Amniotic stem cell (primary cell): ENCODE results near the gene GDPD4.

Experiments used
- DNase-seq: peaks from one replicate; lab custom pipeline; 2025; lab: John Stamatoyannopoulos, UW

Gene GDPD4

DNA sequence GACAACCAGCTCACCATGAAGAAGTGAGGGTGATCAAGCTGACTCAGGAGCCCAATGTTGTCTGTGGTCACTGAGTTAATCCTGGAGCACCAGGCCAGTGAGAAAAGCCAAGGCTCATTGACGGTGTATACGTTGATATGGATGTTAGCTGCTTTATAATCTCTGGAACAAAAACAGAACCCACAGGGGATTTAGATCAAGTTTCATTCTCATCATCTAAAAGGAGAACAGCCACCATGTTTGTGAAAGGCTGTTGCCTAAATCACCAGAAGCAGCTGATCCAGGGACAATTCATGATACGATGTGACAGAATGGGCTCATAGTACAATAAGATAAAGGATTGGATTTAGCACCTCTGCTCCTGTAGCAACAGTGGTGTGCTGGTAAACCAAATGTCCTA is 68.5 kb downstream of the GDPD4 start:
- DNase-seq: no peak

DNA sequence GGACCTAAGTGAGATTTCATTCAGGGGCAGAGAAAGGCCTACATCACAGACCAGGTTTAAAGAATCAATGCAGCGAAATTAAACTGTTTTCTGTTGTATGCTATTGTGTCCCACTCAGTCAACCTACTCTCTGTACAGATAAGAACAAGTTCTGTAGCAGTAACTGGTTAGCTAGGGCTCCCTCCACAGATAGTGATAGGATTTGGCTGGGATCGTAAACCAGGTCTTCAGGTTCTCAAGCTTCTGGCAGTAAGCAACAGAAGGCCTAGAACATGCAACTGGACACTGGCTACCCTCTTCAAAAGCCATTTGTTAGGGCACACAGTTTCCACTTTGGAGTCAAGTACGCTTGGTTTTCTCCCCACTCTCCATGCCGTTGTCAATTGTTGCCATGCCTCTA is 69.2 kb downstream of the GDPD4 start:
- no peak for DNase-seq

DNA sequence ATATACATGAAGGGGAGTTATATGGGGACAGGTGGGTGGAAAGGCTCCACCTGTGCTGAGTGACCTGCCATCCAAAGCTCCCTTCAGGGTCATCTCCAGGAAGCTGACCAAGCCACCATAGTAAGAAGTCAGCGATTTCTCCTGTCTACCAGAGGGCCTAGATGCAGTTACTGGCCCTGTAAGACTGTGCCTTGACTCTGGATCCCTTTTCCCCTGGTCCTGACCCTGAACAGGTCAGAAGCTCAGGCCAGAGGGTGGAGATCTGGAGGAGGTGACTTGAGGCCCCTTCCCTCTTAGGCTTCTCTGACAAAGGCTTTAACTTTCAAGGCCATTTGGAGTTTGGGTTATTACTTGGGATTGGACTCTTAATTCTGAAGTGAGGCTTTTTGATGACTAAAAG is 69.7 kb downstream of the GDPD4 start:
- no peak for DNase-seq

DNA sequence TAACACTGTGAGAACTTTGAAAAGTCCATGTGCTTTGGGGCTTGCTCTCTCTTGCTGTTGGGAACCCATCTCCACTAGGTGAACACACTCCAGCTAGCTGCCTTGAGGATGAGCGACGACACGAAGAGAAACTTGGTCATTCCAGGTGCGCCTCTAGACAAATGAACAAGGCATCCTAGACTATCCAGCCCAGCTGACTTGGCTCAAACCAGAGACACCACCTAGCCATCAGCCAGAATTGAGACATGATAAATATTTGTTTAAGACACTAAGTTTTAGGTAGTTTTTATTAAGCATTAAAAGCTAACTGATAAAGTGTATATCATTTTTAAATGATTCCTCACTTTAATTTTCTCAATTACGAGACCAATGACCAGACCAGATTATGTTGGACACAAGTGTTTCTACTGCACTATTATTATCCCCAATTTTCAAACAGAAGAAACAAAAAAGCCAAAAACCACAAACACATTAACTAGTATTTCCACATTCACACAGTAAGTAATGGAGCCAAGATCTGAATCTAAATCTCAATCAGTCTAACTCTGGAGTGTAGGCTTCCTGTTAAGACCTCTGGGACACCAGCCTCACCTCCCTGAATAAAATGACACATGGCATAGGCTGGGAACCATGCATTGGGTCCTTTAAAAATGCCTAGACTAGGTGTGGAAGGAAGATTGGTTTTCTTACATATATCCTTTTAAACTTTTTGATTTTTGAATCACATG is 70.4 kb downstream of the GDPD4 start:
- no peak for DNase-seq

DNA sequence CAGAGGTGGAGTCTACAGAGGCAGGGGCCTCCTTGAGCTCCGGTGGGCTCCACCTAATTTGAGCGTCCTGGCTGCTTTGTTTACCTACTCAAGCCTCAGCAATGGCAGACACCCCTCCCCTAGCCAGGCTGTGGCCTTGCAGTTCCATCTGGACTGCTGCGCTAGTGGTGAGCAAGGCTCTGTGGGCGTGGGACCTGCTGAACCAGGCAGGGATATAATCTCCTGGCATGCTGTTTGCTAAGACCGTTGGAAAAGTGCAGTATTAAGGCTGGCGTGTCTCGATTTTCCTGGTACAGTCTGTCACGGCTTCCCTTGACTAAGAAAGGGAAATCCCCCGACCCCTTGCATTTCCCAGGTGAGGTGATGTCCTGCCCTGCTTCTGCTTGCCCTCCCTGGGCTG is 77.7 kb downstream of the GDPD4 start:
- DNase-seq: no peak

DNA sequence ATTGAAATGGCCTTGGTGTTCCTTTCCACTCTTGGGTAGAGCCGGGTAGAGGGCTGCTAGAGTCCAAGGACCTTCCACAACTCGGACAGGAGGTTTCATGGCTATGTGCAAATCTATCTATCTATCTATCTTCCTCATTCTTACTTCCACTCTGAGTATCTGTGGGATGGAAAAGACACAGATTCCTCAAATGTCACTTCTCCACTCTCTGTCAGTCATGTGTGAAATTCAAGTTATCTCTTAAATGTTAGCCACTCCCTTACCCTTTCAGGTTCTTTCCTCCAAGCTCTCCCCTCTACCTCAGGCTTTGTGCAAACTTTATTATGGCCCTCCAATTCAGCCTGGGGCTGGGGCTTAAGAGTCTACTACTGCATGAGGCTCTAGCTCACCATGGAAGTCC is 84.3 kb downstream of the GDPD4 start:
- no peak for DNase-seq

DNA sequence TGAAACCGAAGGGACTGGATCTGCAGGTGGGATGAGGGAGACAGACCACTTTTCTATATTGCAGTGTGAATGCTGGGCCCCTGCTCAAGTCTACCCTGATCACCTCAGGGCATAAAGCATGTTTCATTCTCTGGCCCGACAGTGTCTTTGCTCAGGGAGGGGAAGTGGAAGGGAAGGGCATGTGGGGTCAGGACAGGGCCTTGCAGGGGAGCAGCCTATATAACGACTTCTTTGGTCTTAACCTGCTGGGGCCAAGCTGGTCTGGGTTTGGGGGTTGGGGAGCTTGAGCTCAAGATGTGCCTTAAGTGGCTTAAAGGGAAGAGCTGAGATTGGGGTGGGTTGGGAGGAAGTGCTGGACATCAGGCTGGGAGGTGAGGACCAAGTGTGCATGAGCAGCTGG is 86.4 kb downstream of the GDPD4 start:
- DNase-seq: no peak

DNA sequence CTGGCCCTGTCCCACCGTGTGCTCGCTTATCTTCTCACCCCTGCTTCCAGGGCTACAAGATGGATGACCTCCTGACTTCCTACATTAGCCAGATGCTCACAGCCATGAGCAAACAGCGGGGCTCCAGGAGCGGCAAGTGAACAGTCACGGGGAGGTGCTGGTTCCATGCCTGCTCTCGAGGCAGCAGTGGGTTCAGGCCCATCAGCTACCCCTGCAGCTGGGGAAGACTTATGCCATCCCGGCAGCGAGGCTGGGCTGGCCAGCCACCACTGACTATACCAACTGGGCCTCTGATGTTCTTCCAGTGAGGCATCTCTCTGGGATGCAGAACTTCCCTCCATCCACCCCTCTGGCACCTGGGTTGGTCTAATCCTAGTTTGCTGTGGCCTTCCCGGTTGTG is 86.9 kb downstream of the GDPD4 start:
- DNase-seq: no peak

DNA sequence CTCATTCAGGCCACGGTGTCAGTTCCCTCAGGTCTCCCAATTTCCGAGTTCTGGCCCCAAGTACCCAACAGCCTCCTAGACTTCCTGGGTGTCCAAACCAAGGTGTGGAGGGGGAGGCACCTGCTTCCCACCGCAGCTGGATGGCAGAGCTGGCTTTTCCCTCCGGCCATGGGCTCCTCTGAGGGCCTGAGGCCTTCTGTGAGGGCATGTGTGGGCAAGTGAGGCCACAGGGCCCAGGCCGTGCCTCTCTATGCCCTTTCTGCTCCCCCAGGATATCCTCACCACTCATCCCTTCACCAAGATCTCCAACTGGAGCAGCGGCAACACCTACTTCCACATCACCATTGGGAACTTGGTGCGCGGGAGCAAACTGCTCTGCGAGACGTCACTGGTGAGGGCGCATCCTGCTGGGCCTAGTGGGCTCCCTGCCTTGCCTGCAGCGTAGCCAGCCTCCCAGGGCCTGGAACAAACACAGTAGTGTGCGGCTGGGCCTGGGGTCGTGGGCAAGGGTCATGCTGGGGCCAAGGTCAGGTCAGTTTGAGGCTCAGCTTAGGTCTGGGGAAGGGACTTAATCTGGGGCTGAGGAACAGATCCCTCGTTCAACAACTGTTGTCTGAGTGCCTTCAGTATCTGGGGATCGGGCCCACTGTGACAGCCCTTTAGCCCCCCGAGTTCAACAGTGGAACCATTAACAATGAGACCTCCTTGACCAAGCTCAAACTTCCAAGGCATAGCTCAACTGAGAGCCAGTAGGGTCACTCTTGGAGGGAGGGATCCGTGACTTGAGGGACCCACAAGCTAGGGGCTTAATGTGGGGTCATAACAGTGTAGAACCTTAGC is 87.7 kb downstream of the GDPD4 start:
- DNase-seq: no peak

DNA sequence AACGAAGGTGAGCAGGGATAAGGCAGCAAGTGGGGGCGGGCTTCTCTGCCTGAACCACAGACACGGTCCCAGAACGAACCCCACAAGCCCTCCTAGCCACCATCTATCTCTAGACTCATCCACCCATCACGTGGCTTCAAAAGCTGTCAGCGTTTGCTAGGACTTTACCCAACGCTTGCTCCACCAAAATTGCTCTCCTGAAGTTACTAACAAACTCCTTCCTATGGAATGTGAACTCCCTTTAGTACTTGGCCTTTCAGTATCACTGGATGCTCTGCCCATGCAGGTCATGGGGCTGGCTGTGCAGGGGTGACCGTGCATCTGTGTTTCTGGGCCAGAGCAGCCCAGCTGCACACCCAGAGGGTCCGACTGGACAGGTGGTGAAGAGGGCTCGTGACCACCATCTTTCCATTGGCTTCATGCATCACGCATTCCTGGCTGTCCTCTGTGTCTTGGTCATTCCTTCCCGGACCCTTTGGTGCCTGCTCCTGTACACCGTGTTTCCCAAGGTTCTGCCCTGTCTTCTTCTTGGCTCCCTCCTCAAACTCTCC is 88.4 kb downstream of the GDPD4 start:
- no peak for DNase-seq

DNA sequence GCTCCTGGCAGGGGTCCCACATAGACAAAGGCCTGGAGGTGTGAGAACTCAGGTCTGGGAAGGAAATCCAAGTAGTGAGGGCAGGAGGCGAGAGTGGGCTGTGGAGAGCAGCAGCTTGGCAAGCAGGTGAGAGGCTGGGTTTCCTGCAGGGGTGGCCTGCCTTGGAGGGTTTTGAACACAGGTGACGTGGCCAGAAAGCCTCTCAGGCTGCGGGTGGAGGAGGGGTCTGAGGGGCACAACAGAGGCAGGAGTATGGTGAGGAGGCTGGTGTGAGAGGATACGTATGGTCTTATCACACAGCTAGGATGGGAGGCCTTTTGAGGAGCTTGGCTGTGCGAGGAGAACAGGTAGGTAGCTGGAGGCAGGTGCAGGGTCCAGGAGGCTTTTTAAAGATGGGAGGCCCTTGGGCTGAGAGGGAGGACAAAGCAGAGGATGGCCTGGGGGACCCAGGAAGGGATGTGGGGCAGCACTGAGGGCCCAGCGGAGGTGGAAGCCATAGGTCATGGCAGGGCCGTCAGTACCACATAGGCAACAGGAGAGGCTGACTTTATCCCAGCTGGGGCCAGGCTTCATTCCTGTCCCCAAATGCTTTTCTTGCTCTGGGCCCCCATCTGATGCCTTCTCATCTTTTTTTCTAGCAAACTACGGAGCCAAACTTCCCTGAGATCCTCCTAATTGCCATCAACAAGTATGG is 89.0 kb downstream of the GDPD4 start:
- DNase-seq: no peak

DNA sequence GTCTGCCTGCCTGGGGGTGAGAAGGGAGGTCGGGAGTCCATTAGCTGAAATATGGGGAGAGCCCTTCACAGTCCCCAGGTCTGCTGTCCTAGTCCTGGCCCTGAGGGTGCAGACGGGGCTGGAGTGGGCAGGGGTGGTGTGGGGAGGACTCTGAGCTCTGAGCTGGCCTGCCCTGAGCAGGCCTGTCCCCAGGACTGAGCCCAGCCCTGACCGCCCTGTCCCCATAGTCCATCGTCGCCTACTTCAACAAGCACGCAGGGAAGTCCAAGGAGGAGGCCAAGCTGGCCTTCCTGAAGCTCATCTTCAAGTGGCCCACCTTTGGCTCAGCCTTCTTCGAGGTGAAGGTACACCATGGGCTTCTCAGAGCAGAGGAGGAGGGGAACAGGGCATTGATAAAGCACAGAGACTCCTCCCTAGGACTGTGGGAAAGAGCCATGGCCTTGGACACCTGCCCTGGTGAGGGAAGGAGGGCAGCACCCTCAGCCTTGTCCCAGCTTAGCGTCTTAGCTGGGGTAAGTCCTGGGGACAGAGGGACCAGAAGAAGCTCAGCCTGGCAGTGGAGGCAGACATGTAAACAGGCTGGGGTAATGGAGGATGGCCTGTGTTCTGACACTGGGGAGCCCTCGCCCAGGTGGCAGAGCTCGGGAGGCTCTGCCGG is 89.8 kb downstream of the GDPD4 start:
- DNase-seq: no peak

DNA sequence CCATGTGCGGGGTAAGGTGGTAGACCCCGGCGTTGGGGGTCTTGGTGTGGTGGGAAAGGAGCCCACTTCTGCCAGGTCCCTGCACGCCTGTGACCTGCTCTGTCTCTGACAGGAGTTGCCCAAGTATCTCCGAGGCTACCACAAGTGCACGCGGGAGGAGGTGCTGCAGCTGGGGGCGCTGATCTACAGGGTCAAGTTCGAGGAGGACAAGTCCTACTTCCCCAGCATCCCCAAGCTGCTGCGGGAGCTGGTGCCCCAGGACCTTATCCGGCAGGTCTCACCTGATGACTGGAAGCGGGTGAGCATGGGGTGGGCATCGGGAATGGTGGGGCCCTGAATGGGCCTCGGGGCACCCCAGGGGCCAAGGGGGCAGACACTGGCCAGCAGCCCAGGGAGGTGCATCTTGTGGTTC is 90.4 kb downstream of the GDPD4 start:
- no peak for DNase-seq

DNA sequence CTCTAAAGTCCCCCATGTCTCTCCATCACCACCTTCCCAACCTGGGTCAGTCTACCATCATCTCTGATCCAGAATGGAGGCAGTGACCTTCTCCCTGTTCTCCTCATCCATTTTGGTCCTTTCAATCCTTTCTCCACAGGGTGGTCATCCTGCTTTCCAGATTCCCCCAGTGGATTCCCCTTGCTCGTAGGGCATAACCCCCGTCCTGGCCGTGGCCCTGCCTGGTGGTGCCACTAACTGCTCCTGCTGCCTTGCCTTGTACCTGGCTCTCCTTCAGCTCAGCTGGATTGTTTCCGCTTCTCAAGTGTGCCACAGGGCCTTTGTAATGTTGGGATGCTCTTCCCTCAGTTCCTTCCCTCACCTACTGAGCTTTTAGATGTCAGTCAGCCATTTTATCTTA is 91.8 kb downstream of the GDPD4 start:
- DNase-seq: no peak

DNA sequence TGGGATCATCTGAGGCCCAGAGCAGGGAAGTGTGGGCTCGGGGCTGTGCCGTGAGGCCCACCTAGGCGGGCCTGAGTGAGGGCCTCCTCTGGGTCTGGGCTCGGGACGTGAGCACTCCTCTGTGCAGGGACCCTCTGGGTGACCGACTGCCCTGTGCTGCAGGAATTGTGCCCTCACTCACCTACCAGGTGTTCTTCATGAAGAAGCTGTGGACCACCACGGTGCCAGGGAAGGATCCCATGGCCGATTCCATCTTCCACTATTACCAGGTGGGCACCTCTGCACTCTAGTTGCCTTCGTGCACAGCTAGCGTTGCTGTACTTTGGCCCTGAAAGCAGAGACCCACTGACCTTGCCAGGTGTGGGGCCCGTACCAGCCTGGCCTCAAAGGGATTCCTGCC is 93.0 kb downstream of the GDPD4 start:
- no peak for DNase-seq

DNA sequence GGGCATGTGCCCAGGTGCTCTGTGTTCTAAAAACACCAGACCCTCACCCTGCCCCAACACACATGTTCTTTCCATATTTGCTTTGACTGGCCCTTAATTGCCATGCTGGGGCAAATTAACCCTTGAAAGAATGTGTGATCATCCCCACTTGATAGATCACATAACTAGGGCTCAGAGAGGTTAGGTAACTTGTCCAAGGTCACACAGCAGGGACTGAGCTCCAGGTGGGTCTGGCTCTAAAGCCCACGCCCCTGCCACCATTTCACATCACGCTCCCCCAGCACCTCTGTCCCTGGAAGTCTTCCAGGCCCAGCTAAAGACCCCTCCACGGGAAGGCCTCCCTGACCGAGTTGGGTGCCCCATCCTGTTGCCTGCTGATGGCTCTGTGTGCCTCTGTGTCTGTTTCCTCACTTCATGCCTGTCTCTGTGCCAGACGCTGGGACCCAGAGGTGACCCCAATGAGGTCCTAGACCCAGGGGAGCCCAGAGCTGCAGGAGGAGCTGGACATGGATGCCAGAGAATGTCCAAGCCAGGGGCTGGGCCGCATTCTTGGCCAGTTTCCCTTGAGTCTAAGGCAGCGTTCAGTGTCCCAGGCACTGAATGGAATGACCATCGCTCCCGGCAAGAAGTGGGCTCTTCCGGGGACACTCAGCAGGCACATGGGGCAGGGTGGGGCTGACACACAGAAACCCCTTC is 93.7 kb downstream of the GDPD4 start:
- no peak for DNase-seq

DNA sequence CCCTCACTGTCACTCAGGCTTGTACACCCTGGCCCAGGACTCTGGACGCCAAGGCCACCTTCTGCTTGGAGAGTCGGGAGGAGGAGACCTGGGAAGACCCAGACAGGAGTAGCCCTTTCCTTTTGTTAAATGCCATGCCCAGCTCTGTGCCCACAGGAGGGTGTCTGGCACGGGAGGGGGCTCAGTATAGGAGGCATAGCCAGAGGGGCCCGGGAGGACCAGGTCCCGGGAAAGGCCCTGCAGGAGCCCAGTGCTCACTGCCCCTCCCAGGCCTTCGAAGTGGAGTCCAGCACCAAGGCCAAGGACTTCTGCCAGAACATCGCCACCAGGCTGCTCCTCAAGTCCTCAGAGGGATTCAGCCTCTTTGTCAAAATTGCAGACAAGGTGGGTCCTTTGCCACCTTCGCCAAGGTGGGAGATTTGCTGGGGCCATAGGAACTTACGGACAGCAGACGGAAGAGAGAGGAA is 94.4 kb downstream of the GDPD4 start:
- no peak for DNase-seq

DNA sequence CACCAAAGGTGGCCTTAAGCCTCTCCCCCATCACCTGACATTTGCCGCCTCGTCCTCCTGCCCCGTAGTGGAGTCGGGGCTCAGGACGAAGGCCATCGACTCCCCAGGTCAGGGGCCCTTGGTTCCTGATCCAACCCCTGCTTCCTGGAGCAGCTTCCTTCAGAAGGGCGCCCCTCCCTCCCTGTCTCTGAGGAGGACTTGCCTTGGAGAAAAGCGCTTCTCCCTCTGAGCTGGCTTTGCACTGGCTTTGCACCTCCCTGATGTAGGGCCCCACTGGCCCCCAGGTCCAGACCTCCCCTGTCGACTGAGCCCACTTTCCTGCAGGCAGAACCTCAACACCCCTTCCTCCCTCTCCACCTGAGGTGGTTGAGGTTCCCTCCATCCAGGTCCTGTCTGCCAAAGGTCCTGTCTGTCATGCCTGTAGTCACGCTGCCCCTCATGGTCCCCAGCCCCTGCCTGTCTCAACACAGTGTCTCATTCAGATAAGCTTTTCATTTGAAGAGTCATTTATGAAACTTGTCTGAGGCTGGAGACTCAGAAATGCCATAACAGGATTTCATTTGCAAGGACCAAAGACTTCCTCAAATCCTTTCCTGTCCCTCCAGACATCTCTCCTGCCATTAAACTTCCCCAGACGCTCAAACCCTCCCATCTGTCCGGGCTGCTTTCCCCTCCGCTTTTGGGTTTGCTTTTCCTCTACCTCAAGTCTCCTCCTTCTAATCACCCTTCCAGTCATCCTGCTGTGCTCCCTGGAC is 95.0 kb downstream of the GDPD4 start:
- no peak for DNase-seq

DNA sequence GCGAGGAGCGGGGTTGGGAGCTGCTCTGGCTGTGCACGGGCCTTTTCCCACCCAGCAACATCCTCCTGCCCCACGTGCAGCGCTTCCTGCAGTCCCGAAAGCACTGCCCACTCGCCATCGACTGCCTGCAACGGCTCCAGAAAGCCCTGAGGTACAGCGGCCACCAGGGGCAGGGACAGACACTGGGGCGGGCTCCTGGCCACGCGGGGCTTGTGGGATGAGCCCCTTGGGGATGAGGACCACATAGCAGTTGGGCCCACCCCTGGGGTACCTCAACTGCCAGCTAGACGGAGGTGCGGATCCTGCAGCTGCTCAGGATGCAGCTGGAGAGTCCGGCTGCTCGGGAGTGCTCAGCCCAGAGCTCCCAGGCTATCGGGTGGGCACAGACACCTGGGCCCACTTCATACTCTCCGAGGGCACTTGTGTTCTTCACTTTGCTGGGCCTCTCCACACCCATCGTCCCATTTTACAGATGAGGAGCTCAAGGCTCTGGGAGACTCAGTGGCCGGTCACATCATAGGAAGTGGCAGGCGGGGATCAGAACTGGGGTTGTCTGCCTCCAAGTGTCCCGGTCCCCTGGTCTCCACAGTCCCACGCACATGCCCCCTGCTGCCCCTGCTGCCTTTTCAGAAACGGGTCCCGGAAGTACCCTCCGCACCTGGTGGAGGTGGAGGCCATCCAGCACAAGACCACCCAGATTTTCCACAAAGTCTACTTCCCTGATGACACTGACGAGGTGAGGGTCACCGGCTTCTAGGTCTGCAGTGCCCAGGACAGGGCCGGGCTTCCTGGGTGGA is 95.8 kb downstream of the GDPD4 start:
- DNase-seq: no peak
